HFF-Myc (cell line): ENCODE results near the gene HDDC3.

Experiments used
- DNase-seq: peaks from one replicate; pipeline ENCODE4 v3.0.0-alpha.2; 2011; ENCODE audit warnings: low read depth; ENCODE audit errors: extremely low read depth
- H3K4me3 ChIP-seq: replicated peaks from 2 replicates; pipeline ENCODE4 v1.5.1; 2011; ENCODE audit warnings: low read depth, mild to moderate bottlenecking, control low read depth, low read length
- CTCF ChIP-seq: IDR thresholded peaks from 2 replicates; pipeline ENCODE4 v1.5.1; 2012; ENCODE audit warnings: mild to moderate bottlenecking, low read depth, low read length, control low read depth; ENCODE audit errors: missing control alignments

HDDC3 gene

DNA sequence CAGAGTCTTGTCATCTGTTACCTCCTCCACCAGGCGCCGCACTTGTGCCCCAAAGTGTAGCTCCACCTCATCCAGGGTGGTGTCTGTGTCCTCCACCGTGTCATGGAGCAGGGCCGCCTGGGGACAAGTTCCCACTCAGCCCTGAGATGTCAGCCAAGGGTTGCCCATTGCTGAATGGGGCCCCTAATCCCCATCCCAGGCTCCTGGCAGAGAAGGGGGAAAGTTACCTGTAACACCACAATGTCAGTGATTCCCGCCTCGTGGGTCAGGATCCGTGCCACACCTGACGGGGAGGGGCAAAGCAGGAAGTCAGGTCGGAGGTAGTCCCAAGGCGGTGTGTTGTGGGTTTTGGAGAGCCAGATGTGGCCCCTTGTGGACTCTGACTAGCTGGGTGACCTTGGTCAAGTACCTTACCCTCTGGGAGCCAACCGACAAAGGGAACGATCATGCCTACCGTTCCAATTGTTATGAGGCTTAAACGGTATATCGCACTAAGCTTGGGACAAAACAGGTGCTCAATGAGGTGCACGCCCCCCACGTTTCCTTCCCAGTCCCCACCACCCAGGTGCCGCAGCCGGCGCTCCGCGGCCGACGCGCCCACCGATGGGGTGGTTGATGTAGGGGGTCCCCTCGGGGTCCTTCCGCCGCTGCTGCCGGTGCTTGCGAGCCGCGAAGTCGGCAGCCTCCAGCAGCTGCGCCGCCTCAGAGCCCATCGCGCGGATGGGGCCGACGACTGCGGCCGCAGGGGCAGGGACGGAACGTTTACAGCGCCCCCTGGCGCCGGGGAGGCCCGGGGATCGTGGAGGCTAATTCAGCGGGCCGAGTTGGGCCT lies at the start of gene HDDC3:
Gene HDDC3 (minus strand): TSS at position 722 of the 832 bp plus-strand sequence. CDS start 9 bp downstream, at position 713.
- peak; percentile 36 for DNase-seq
- H3K4me3 ChIP-seq: peak within 1 kb of the TSS; percentile 92
- TF ChIP-seq CTCF: peak; percentile 93

- no peak for TF ChIP-seq CTCF
- no peak overlapping the region for H3K4me3 ChIP-seq
- no peak for DNase-seq
These were observed 49.8 kb upstream of the HDDC3 start for GRCh38 chr15:90982135-90982534.

DNA sequence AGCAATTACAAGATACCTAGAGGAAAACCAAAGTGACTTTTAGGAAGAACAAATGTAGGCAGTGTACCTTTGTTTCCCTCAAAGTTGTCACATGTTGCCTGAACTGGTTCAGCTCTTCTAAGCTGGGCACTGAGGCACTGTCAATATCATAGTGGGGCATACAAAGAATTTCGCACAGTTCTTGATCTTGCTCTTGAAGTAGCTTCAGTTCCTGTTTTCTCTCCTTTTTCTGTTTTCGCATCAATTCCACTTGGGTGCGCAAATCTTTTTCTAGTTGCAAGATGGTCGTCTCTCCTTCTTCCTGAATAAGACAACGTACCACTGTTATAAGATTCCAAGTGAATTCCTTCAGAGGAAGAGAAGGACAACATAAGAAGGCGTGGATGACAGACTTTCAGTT lies 49.3 kb upstream of the HDDC3 start:
- DNase-seq: no peak
- no peak for TF ChIP-seq CTCF
- H3K4me3 ChIP-seq: no peak overlapping the region

DNA sequence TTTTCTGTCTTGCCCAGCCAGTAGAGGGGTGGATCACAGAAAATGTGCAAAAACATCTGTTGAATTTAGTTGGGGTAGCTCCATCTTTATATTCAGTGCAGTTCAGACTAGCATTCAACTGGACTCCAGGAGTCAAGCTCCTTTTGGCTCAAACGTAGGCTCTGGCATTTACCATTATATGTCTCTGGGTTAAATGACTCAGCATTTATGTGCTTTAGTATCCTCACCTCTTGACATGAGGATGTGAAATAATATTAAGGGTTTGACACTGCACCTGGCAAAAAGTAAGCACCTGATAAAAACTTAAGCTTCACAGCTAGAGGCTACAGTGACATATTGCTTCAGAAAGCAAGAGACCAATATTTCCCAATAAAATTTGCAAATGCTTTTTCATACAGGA lies 47.2 kb upstream of the HDDC3 start:
- no peak for TF ChIP-seq CTCF
- no peak overlapping the region for H3K4me3 ChIP-seq
- no peak for DNase-seq

- TF ChIP-seq CTCF: no peak
- no peak overlapping the region for H3K4me3 ChIP-seq
- DNase-seq: no peak
These were observed 41.9 kb upstream of the HDDC3 start for GRCh38 chr15:90974216-90974615.

DNA sequence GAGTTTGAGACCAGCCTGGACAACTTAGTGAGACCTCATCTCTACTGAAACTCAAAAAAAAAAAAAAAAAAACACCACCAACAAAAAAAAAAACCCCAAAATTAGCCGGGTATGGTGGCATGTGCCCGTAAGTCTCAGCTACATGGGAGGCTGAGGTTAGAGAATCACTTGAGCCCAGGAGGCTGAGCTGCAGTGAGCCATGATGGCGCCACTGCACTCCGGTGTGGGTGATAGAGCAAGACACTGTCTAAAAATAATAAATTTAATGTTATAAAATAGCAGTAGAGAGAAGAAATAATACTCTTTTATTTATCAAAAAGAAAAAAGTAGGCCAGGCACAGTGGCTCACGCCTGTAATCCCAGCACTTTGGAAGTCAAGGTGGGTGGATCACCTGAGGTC lies 39.8 kb upstream of the HDDC3 start:
- no peak for TF ChIP-seq CTCF
- DNase-seq: no peak
- no peak overlapping the region for H3K4me3 ChIP-seq
